ENCODE data around the gene SKAP1. TPM values are rescaled to one million over a fixed set of nuclear protein-coding genes. Genes with fewer than 3 reads are reported as not detected.

SKAP1 gene
- total RNA-seq, 4 donors from 2014 or later, result 1.2 to 6.4 (median 4.9) TPM; not detected in 1

DNA sequence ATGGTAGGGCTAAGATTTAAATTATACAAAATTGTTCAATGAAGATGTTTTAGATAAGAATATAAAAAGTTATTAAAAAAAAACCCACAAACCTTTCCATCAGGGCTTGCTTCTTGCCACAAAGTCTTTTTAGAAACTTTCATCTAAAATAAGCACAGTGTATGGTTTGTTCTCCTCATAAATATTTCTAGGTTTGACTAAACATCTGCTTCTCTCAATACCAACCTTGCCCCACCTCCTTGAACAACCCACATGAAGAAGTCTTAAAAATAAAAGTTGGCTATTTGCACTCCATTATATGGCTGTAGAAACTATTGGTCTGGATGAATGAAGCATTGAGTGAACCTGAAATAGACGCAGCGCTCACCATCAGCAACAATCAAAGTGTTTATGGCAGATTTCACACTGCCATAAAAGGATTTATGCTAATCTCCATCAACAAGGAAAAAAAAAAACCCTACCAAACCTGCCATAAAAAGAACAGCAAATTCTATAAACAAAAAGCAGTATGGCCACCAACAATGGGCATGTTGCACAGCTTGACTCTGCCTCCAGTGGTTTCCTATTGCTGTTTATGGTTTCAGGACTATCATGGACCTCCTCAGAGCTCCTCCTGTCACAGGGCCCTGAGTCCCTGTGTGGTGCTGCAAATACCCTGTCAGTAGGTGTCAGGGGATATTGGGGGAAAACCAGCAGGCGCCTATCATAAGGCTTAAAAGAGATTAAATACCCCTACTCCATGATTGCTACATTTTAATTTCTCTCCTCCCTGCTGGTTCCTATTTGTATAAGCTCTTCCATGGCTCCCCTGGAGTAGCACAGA lies 284.8 kb downstream of the SKAP1 start:
- intact Hi-C loops (cut with DNase I; ENCODE audit: low total_unique reads), result no loop called here
- WGBS, 2 donors (ENCODE audit: low coverage in 1 of 2), result 42 to 49% methylated on average over 3 of the region's 3 CpGs
- TF ChIP-seq POLR2A (IDR thresholded peaks at IDR 0.05) (no peak), EP300 (IDR thresholded peaks at IDR 0.05; ENCODE audit: low read depth) (no peak), POLR2AphosphoS5 (IDR thresholded peaks at IDR 0.05) (no peak)
- TF ChIP-seq, protein P1, sequence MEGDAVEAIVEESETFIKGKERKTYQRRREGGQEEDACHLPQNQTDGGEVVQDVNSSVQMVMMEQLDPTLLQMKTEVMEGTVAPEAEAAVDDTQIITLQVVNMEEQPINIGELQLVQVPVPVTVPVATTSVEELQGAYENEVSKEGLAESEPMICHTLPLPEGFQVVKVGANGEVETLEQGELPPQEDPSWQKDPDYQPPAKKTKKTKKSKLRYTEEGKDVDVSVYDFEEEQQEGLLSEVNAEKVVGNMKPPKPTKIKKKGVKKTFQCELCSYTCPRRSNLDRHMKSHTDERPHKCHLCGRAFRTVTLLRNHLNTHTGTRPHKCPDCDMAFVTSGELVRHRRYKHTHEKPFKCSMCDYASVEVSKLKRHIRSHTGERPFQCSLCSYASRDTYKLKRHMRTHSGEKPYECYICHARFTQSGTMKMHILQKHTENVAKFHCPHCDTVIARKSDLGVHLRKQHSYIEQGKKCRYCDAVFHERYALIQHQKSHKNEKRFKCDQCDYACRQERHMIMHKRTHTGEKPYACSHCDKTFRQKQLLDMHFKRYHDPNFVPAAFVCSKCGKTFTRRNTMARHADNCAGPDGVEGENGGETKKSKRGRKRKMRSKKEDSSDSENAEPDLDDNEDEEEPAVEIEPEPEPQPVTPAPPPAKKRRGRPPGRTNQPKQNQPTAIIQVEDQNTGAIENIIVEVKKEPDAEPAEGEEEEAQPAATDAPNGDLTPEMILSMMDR (IDR thresholded peaks at IDR 0.05), result no peak

DNA sequence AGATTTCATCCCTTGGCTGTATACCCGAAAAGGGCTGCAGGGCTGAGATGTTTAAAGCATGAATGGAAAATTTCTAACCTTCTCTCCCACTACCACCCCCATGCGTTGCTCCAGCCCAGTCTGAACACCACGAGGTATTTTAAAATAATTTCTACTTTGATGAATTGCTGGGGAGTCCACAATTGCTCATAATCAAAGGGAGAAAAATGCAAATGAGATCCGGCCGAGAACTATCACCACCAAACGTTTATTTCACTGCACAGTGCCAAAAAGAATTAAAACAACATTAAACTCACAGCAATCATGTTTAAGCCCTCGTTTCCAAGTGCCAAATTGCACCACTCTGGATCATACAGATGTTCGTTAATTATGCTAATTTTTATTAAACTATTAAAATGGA lies 285.8 kb downstream of the SKAP1 start:
- WGBS, 2 donors (ENCODE audit: low coverage in 1 of 2), result 53 to 63% methylated on average over 8 of the region's 8 CpGs
- intact Hi-C loops (cut with DNase I; ENCODE audit: low total_unique reads), result no loop called here
- H3K4me1 ChIP-seq, result peaks cover 0 to 9% (median 0%) of the 10 kb centered on the region in 4 donors
- no peak for TF ChIP-seq POLR2AphosphoS5 (IDR thresholded peaks at IDR 0.05)
- no peak for TF ChIP-seq POLR2A (IDR thresholded peaks at IDR 0.05)
- TF ChIP-seq, protein P1 (IDR thresholded peaks at IDR 0.05), result no peak
- TF ChIP-seq EP300 (IDR thresholded peaks at IDR 0.05; ENCODE audit: low read depth), result no peak
- H3K36me3 ChIP-seq, result no peaks in the 10 kb centered on the region
- H3K27ac ChIP-seq, result no peak overlapping the region
- DNase-seq, result no peak
- no peaks in the 10 kb centered on the region for H3K9me3 ChIP-seq
- H3K4me3 ChIP-seq, result no peak overlapping the region
- in situ Hi-C loops (cut with MboI; ENCODE audit: low pct_ligation_motif_present in 1 of 4, low pct_unique_long_range_greater_than_20kb in 1 of 4, low sequenced_read_pairs in 3 of 4), result no loop called here
- peaks cover 32% of the 10 kb centered on the region for H3K27me3 ChIP-seq

More for the DNA sequence above, 284.8 kb downstream of the SKAP1 start:
- no peak for DNase-seq
- Histone ChIP-seq H3K27ac (no peak overlapping the region), H3K27me3 (peaks cover 41% of the 10 kb centered on the region), H3K9me3 (no peaks in the 10 kb centered on the region), H3K36me3 (no peaks in the 10 kb centered on the region), H3K4me1 (peaks cover 0 to 9% (median 0%) of the 10 kb centered on the region in 4 donors), H3K4me3 (no peak overlapping the region)
- in situ Hi-C loops (cut with MboI; ENCODE audit: low pct_ligation_motif_present in 1 of 4, low pct_unique_long_range_greater_than_20kb in 1 of 4, low sequenced_read_pairs in 3 of 4), result no loop called here

DNA sequence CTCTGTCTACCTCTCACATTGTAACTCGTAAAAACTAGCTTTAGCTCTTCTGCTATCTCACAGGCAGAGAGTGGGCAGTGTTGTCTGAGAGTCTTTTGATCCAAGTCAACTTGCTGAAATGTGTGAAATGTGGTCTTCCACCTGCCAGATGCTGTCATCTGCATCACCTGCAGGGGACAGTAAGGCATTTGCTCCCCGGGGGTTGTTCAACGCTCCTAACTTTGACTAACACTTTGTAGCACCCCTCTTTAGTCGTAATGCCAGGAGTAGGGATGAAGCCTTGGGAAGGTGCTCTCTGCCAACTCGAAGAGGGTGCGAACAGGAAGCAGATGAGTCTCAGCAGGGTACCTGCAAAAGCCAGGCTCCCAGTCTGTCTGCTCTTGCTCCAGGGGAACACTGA lies 286.4 kb downstream of the SKAP1 start:
- intact Hi-C loops (cut with DNase I; ENCODE audit: low total_unique reads), result no loop called here
- H3K27me3 ChIP-seq, result peaks cover 26% of the 10 kb centered on the region

DNA sequence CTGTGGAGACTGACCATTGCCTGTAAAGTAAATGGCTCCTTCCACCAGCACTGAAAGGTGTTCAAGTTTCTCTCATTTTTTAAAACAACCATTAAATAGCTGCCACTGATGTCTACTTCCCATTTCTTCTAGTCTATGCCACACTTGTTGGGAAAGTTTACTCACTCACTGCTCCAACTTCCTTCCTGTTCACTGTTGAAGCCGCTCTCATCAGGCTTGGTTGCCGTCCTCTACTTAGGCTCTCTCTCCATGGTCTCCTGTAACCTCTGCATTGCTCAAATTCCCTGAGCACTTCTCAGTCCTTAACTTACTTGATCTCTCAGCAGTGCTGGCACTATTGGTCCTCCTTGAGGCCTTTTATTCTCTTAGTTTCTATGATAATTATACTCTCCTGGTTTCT lies 290.1 kb downstream of the SKAP1 start:
- H3K4me1 ChIP-seq, result peaks cover 0 to 1% (median 0%) of the 10 kb centered on the region in 4 donors
- 59 to 63% methylated on average over 2 of the region's 2 CpGs for WGBS, 2 donors (ENCODE audit: low coverage in 1 of 2)
- H3K27me3 ChIP-seq, result peaks cover 4% of the 10 kb centered on the region
- no peaks in the 10 kb centered on the region for H3K9me3 ChIP-seq
- TF ChIP-seq, protein P1 (IDR thresholded peaks at IDR 0.05), result no peak
- no peak for TF ChIP-seq EP300 (IDR thresholded peaks at IDR 0.05; ENCODE audit: low read depth)
- TF ChIP-seq POLR2AphosphoS5 (IDR thresholded peaks at IDR 0.05), result no peak
- no peak for TF ChIP-seq POLR2A (IDR thresholded peaks at IDR 0.05)
- no peak overlapping the region for H3K27ac ChIP-seq
- no peak overlapping the region for H3K4me3 ChIP-seq
- no peak for DNase-seq
- intact Hi-C loops (cut with DNase I; ENCODE audit: low total_unique reads), result no loop called here
- in situ Hi-C loops (cut with MboI; ENCODE audit: low pct_ligation_motif_present in 1 of 4, low pct_unique_long_range_greater_than_20kb in 1 of 4, low sequenced_read_pairs in 3 of 4), result loop anchor here in 2 of 4 donors (10.0 kb wide), 2 partner anchors 55 to 105 kb away; partner anchors contain the start of gene COPZ2 (in 1 of the 2)
- no peaks in the 10 kb centered on the region for H3K36me3 ChIP-seq

More for the DNA sequence above, 286.4 kb downstream of the SKAP1 start:
- TF ChIP-seq POLR2A (IDR thresholded peaks at IDR 0.05) (no peak), EP300 (IDR thresholded peaks at IDR 0.05; ENCODE audit: low read depth) (no peak), POLR2AphosphoS5 (IDR thresholded peaks at IDR 0.05) (no peak)
- TF ChIP-seq, protein P1 (IDR thresholded peaks at IDR 0.05), result no peak
- Histone ChIP-seq H3K27ac (no peak overlapping the region), H3K9me3 (no peaks in the 10 kb centered on the region), H3K4me3 (no peak overlapping the region), H3K36me3 (no peaks in the 10 kb centered on the region), H3K4me1 (peaks cover 0 to 9% (median 0%) of the 10 kb centered on the region in 4 donors)
- in situ Hi-C loops (cut with MboI; ENCODE audit: low pct_ligation_motif_present in 1 of 4, low pct_unique_long_range_greater_than_20kb in 1 of 4, low sequenced_read_pairs in 3 of 4), result no loop called here
- no peak for DNase-seq
- 57 to 64% methylated on average over 1 to 5 of the region's 6 CpGs for WGBS, 2 donors (ENCODE audit: low coverage in 1 of 2)
